HepG2 (cell line): ENCODE data around the gene TGFBRAP1. TPM values are rescaled to one million over a fixed set of nuclear protein-coding genes. Genes with fewer than 3 reads are reported as not detected.
A peak's percentile ranks its signal among the peaks of the same experiment; 100 is the strongest.

Experiments
- ARID2 ChIP-seq: sonication (generic); formaldehyde crosslinking; IDR thresholded peaks from 2 replicates; pipeline ENCODE4 v1.8.1; 2022; ENCODE audit warnings: mild to moderate bottlenecking, missing genetic modification reagents, borderline replicate concordance
- ARNT2 ChIP-seq: sonication (generic); formaldehyde crosslinking; IDR thresholded peaks from 2 replicates; pipeline ENCODE4 v1.8.0; 2022; ENCODE audit warnings: mild to moderate bottlenecking, low read depth, missing genetic modification reagents, moderate library complexity
- EP300 ChIP-seq, 3 experiments: sonication (generic) in 1 of 3; formaldehyde crosslinking in 1 of 3; IDR thresholded peaks; 2 replicates each; pipeline versions ENCODE4 v1.5.1 to v1.6.1; 2011 to 2020; ENCODE audit warnings: low read depth in 2 of 3, low read length in 2 of 3, borderline replicate concordance in 1 of 3, improper control_type of control experiment in 1 of 3, mild to moderate bottlenecking in 1 of 3, missing genetic modification reagents in 1 of 3, moderate library complexity in 1 of 3
- ISL2 ChIP-seq: sonication (generic); formaldehyde crosslinking; IDR thresholded peaks from 2 replicates; pipeline ENCODE4 v1.5.0; 2020; ENCODE audit warnings: missing genetic modification reagents
- KMT2B ChIP-seq: IDR thresholded peaks from 2 replicates; pipeline ENCODE4 v1.6.1; 2016; ENCODE audit warnings: missing genetic modification reagents, missing compliant biosample characterization
- NCOA2 ChIP-seq: sonication (generic); formaldehyde crosslinking; IDR thresholded peaks from 2 replicates; pipeline ENCODE4 v1.8.0; 2022; ENCODE audit warnings: inconsistent platforms
- ONECUT2 ChIP-seq: sonication (generic); formaldehyde crosslinking; IDR thresholded peaks from 2 replicates; pipeline ENCODE4 v1.4.0; 2020; ENCODE audit warnings: missing genetic modification reagents
- SIN3B ChIP-seq: fragments of 150-350 bp; IDR thresholded peaks from 2 replicates; pipeline ENCODE4 v1.6.1; 2014; ENCODE audit warnings: low read length
- SKI ChIP-seq: fragments of 450-650 bp; IDR thresholded peaks from one replicate; pipeline ENCODE4 v1.6.1; 2018; ENCODE audit warnings: mild to moderate bottlenecking; ENCODE audit not compliant: partially characterized antibody
- SNAPC2 ChIP-seq: sonication (generic); formaldehyde crosslinking; IDR thresholded peaks from 2 replicates; pipeline ENCODE4 v1.8.1; 2022; ENCODE audit warnings: mild to moderate bottlenecking, missing genetic modification reagents
- SOX6 ChIP-seq, 2 experiments: fragments of 450-650 bp in 1 of 2; sonication (generic) in 1 of 2; formaldehyde crosslinking in 1 of 2; IDR thresholded peaks; 2 replicates each; pipeline versions ENCODE4 v1.4.0 to v1.6.1; 2017 to 2020; ENCODE audit warnings: antibody characterized with exemption in 1 of 2, mild to moderate bottlenecking in 1 of 2, missing genetic modification reagents in 1 of 2
- TCF12 ChIP-seq, 2 experiments: fragments of 450-650 bp in 1 of 2; sonication (generic) in 1 of 2; formaldehyde crosslinking in 1 of 2; IDR thresholded peaks; 2 replicates each; pipeline versions ENCODE4 v1.6.1 to v1.8.0; 2017 to 2022; ENCODE audit warnings: antibody characterized with exemption in 1 of 2, mild to moderate bottlenecking in 1 of 2, missing genetic modification reagents in 1 of 2, moderate library complexity in 1 of 2
- ZBTB7A ChIP-seq: sonication (generic); formaldehyde crosslinking; IDR thresholded peaks from 2 replicates; pipeline ENCODE4 v1.8.0; 2022; ENCODE audit warnings: mild to moderate bottlenecking, missing genetic modification reagents
- ZNF20 ChIP-seq: sonication (generic); formaldehyde crosslinking; IDR thresholded peaks from 2 replicates; pipeline ENCODE4 v1.4.0; 2020; ENCODE audit warnings: mild to moderate bottlenecking, moderate library complexity, missing genetic modification reagents
- ZNF598 ChIP-seq: sonication (generic); formaldehyde crosslinking; IDR thresholded peaks from 2 replicates; pipeline ENCODE4 v1.5.1; 2020; ENCODE audit warnings: mild to moderate bottlenecking, missing genetic modification reagents, borderline replicate concordance
- ZNF703 ChIP-seq: sonication (generic); formaldehyde crosslinking; IDR thresholded peaks from 2 replicates; pipeline ENCODE4 v1.5.1; 2020; ENCODE audit warnings: missing genetic modification reagents, mild to moderate bottlenecking, moderate library complexity, borderline replicate concordance
- ZNF704 ChIP-seq: sonication (generic); formaldehyde crosslinking; IDR thresholded peaks from 2 replicates; pipeline ENCODE4 v1.8.1; 2023; ENCODE audit warnings: mild to moderate bottlenecking, inconsistent platforms, moderate library complexity, missing genetic modification reagents, borderline replicate concordance
- ZNF75D ChIP-seq: sonication (generic); formaldehyde crosslinking; IDR thresholded peaks from 2 replicates; pipeline ENCODE4 v1.8.1; 2023; ENCODE audit warnings: missing genetic modification reagents, mild to moderate bottlenecking, borderline replicate concordance
- ZNF780A ChIP-seq: sonication (generic); formaldehyde crosslinking; IDR thresholded peaks from 2 replicates; pipeline ENCODE4 v1.8.0; 2022; ENCODE audit warnings: mild to moderate bottlenecking, missing genetic modification reagents, moderate library complexity
- ZNF788 ChIP-seq: sonication (generic); formaldehyde crosslinking; IDR thresholded peaks from 2 replicates; pipeline ENCODE4 v1.5.0; 2020; ENCODE audit warnings: mild to moderate bottlenecking, missing genetic modification reagents, borderline replicate concordance
- ZZZ3 ChIP-seq: sonication (generic); formaldehyde crosslinking; IDR thresholded peaks from 2 replicates; pipeline ENCODE4 v1.4.0; 2020; ENCODE audit warnings: missing genetic modification reagents, mild to moderate bottlenecking, borderline replicate concordance
- polyA plus RNA-seq, 8 experiments: library from polyadenylated mRNA; depleted of rRNA in 3 of 8; stranded (reverse) in 7 of 8; unstranded in 1 of 8; fragments of >200 nt; fragmentation: Illumina TruSeq in 4 of 8; extraction: Trizol in 4 of 8; gene quantifications; 2 replicates each; pipeline versions ENCODE4 v1.2.1 to v1.2.3, GENCODE V29; 2011 to 2016; ENCODE audit warnings: low read depth in 4 of 8, missing spikeins in 1 of 8, mixed read lengths in 1 of 8; ENCODE audit not compliant: insufficient read depth in 1 of 8
- total RNA-seq, 5 experiments: library from RNA; depleted of rRNA; stranded (reverse); fragments of >200 nt; fragmentation: Illumina TruSeq; extraction: Trizol; gene quantifications; 2 replicates each; pipeline ENCODE4 v1.2.3, GENCODE V29; 2016; ENCODE audit warnings: low read depth in 1 of 5
- TF ChIP-seq, protein P1 (sequence below): sonication (generic); formaldehyde crosslinking; IDR thresholded peaks from 2 replicates; pipeline ENCODE4 v1.8.1; 2023; ENCODE audit warnings: missing genetic modification reagents, inconsistent platforms, borderline replicate concordance
- TF ChIP-seq, protein P2 (sequence below): sonication (generic); formaldehyde crosslinking; IDR thresholded peaks from 2 replicates; pipeline ENCODE4 v1.4.0; 2020; ENCODE audit warnings: mild to moderate bottlenecking, missing genetic modification reagents

Gene TGFBRAP1
- total and polyA plus RNA-seq, 2 of the 13 experiments (the other 11 are each of a cell fraction or from before 2014, with no cell fraction given) = 12.7 to 22.9 TPM

- no peak for TF ChIP-seq ZZZ3 (CRISPR knock-in tag)
- no peak for TF ChIP-seq ZNF20 (CRISPR knock-in tag)
- TF ChIP-seq ZNF780A (CRISPR knock-in tag) = no peak
- TF ChIP-seq, protein P1, sequence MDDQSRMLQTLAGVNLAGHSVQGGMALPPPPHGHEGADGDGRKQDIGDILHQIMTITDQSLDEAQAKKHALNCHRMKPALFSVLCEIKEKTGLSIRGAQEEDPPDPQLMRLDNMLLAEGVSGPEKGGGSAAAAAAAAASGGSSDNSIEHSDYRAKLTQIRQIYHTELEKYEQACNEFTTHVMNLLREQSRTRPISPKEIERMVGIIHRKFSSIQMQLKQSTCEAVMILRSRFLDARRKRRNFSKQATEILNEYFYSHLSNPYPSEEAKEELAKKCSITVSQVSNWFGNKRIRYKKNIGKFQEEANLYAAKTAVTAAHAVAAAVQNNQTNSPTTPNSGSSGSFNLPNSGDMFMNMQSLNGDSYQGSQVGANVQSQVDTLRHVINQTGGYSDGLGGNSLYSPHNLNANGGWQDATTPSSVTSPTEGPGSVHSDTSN (CRISPR knock-in tag) = no peak
- no peak for TF ChIP-seq ZNF703 (CRISPR knock-in tag)
- no peak for TF ChIP-seq NCOA2 (CRISPR knock-in tag)
- no peak for TF ChIP-seq ZBTB7A (CRISPR knock-in tag)
- 0 out of 2 replicates have a peak, but pooled peaks have one; percentile 46 for TF ChIP-seq ARNT2 (CRISPR knock-in tag)
- no peak for TF ChIP-seq KMT2B (CRISPR knock-in tag)
- peak; percentile 36; the same call in 1 of the 2 replicates for TF ChIP-seq ZNF598 (CRISPR knock-in tag)
- TF ChIP-seq SKI = no peak
- TF ChIP-seq, protein P2, sequence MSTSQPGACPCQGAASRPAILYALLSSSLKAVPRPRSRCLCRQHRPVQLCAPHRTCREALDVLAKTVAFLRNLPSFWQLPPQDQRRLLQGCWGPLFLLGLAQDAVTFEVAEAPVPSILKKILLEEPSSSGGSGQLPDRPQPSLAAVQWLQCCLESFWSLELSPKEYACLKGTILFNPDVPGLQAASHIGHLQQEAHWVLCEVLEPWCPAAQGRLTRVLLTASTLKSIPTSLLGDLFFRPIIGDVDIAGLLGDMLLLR (CRISPR knock-in tag) = peak; percentile 53; the same call in 1 of the 2 replicates
- 0 out of 2 replicates have a peak, but pooled peaks have one; percentile 21 for TF ChIP-seq ZNF788
- TF ChIP-seq ZNF704 (CRISPR knock-in tag) = no peak
- TF ChIP-seq SOX6 (IDR thresholded peaks at IDR 0.05) = no peak
- TF ChIP-seq SOX6 (CRISPR knock-in tag; IDR thresholded peaks at IDR 0.05) = peak; percentile 51; the same call in 1 of the 2 replicates
- no peak for TF ChIP-seq ISL2 (CRISPR knock-in tag)
- no peak for TF ChIP-seq ZNF75D (CRISPR knock-in tag)
- no peak for TF ChIP-seq EP300 (IDR thresholded peaks at IDR 0.05; ENCODE audit: low read depth in 2 of 2, low read length in 2 of 2)
- no peak for TF ChIP-seq EP300 (CRISPR knock-in tag; IDR thresholded peaks at IDR 0.05; ENCODE audit: borderline replicate concordance)
- no peak for TF ChIP-seq ARID2 (CRISPR knock-in tag)
- TF ChIP-seq SIN3B = no peak
- TF ChIP-seq TCF12 (IDR thresholded peaks at IDR 0.05) = no peak
- no peak for TF ChIP-seq TCF12 (CRISPR knock-in tag; IDR thresholded peaks at IDR 0.05)
- no peak for TF ChIP-seq SNAPC2
- TF ChIP-seq ONECUT2 (CRISPR knock-in tag) = no peak
Observed at GRCh38 chr2:105369777-105370690, 40.5 kb upstream of the TGFBRAP1 start (continued).
